ENCODE data around the gene SGTA.

SGTA gene

DNA sequence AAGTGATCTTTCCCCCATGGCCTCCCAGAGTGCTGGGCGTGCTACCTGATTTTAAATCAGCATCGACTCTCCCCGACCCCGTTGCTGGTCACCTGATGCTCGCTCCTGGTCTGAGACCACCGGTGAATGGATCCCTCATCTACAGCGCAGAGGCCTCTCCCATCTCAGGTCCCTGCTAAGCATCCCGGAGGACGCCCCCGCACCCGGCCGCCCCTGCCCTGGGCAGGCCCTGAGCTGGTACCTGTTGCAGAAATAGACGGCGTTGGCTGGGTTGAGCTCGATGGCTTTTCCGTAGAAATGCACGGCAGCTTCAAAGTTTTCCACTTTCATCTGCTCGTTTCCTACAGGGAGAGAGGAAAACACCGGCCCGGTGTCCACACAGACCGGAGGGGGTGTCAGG lies 18.1 kb downstream of the SGTA start:
- peaks cover 10% of the 10 kb centered on the region for H3K36me3 ChIP-seq (replicated peaks; ENCODE audit: insufficient read depth, low read length)
- no peaks in the 10 kb centered on the region for H3K4me1 ChIP-seq (ENCODE audit: low read length)
- no peak overlapping the region for H3K4me2 ChIP-seq (ENCODE audit: low read depth, low read length)
- no peaks in the 10 kb centered on the region for H3K9me2 ChIP-seq (replicated peaks; ENCODE audit: insufficient read depth, low read length)
- H3F3A ChIP-seq (ENCODE audit: insufficient read depth, low read length), result no peaks in the 10 kb centered on the region
- no peaks in the 10 kb centered on the region for H3K27me3 ChIP-seq (replicated peaks; ENCODE audit: insufficient read depth, low read length)
- H3K27ac ChIP-seq (ENCODE audit: low read length), result no peak overlapping the region
- DNase-seq, result no peak
- H3K9ac ChIP-seq (ENCODE audit: low read length), result no peak overlapping the region
- peaks cover 7% of the 10 kb centered on the region; the same call in 1 of the 2 replicates for H4K20me1 ChIP-seq (ENCODE audit: insufficient read depth, low read length)
- TF ChIP-seq EZH2 (optimal IDR thresholded peaks at IDR 0.05; ENCODE audit: low read depth, low read length), result no peak
- TF ChIP-seq EZH2phosphoT487 (IDR thresholded peaks at IDR 0.05; ENCODE audit: low read length), result no peak
- TF ChIP-seq, protein P1, sequence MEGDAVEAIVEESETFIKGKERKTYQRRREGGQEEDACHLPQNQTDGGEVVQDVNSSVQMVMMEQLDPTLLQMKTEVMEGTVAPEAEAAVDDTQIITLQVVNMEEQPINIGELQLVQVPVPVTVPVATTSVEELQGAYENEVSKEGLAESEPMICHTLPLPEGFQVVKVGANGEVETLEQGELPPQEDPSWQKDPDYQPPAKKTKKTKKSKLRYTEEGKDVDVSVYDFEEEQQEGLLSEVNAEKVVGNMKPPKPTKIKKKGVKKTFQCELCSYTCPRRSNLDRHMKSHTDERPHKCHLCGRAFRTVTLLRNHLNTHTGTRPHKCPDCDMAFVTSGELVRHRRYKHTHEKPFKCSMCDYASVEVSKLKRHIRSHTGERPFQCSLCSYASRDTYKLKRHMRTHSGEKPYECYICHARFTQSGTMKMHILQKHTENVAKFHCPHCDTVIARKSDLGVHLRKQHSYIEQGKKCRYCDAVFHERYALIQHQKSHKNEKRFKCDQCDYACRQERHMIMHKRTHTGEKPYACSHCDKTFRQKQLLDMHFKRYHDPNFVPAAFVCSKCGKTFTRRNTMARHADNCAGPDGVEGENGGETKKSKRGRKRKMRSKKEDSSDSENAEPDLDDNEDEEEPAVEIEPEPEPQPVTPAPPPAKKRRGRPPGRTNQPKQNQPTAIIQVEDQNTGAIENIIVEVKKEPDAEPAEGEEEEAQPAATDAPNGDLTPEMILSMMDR (IDR thresholded peaks at IDR 0.05; ENCODE audit: low read length), result no peak
- no peak overlapping the region for H3K4me3 ChIP-seq (ENCODE audit: low read length)
- no peak overlapping the region for H2AFZ ChIP-seq (ENCODE audit: low read length)
- H3K79me2 ChIP-seq (ENCODE audit: low read length), result peaks cover 26% of the 10 kb centered on the region
- H3K9me3 ChIP-seq (replicated peaks; ENCODE audit: insufficient read depth, low read length), result no peaks in the 10 kb centered on the region

DNA sequence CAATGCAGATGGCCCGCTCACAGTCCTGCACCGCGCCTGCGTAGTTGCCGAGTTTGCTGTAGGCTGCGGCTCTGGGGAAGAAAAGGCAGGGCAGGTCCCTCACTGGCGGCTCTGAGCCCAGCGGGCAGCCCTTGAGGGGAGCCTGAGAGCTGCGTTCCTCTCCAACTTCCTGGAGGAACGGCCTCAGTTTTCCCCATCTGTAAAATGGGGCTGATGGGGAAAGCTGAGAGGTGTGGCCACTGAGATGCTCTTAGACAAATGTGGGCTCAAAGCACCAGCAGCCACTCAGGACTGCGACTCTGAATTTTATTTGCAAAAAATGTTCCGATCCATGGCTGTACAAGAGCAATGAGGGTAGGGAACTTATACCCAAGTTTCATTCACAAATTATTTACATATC lies 19.4 kb downstream of the SGTA start:
- H3K9me3 ChIP-seq (replicated peaks; ENCODE audit: insufficient read depth, low read length), result no peaks in the 10 kb centered on the region
- H3K4me1 ChIP-seq (ENCODE audit: low read length), result no peaks in the 10 kb centered on the region
- H3K9me2 ChIP-seq (replicated peaks; ENCODE audit: insufficient read depth, low read length), result no peaks in the 10 kb centered on the region
- peaks cover 10% of the 10 kb centered on the region for H3K36me3 ChIP-seq (replicated peaks; ENCODE audit: insufficient read depth, low read length)
- peaks cover 14% of the 10 kb centered on the region for H3K79me2 ChIP-seq (ENCODE audit: low read length)
- no peak overlapping the region for H3K4me2 ChIP-seq (ENCODE audit: low read depth, low read length)
- no peak overlapping the region for H3K4me3 ChIP-seq (ENCODE audit: low read length)
- H4K20me1 ChIP-seq (ENCODE audit: insufficient read depth, low read length), result peaks cover 6% of the 10 kb centered on the region; the same call in 1 of the 2 replicates
- H3K9ac ChIP-seq (ENCODE audit: low read length), result no peak overlapping the region
- H3K27me3 ChIP-seq (replicated peaks; ENCODE audit: insufficient read depth, low read length), result no peaks in the 10 kb centered on the region
- TF ChIP-seq EZH2 (optimal IDR thresholded peaks at IDR 0.05; ENCODE audit: low read depth, low read length), result no peak
- no peak for TF ChIP-seq EZH2phosphoT487 (IDR thresholded peaks at IDR 0.05; ENCODE audit: low read length)
- TF ChIP-seq, protein P1 (IDR thresholded peaks at IDR 0.05; ENCODE audit: low read length), result no peak
- no peak for DNase-seq
- no peak overlapping the region for H2AFZ ChIP-seq (ENCODE audit: low read length)
- no peak overlapping the region for H3K27ac ChIP-seq (ENCODE audit: low read length)
- no peaks in the 10 kb centered on the region for H3F3A ChIP-seq (ENCODE audit: insufficient read depth, low read length)

DNA sequence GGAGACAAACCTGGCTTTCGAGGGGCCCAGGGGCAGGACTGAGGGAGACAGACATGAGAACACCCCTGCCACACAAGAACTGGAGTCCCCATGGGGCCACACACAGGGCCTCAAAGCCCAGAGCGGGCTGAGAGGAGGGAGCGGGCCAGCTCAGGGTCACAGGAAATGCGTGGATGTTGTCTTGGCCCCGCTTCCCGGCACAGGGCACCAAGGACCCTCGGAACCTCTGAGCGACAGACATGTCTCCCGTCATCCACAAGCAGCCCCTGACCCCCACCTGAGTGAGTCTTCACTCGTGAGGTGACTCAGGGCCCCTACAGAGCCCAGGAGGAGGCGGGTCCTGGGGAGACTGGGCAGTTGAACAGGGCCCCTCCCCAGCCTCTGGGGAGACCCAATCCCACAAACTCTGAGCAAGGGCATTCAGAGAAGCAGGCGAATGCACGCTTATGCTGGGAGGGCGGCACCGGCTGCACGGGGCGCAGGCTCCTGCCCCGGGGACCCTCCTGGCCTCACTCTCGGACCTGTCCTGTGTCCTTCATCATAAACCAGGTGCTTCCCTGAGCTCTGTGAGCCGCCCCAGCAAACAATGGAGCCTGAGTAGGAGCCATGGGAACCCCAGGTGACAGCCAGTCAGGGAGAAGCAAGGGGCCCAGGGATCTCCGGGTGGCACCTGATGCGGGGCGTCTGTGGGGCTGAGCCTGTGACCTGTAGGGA lies 20.1 kb downstream of the SGTA start:
- Histone ChIP-seq H4K20me1 (ENCODE audit: insufficient read depth, low read length) (no peaks in the 10 kb centered on the region), H3F3A (ENCODE audit: insufficient read depth, low read length) (no peaks in the 10 kb centered on the region), H3K9ac (ENCODE audit: low read length) (no peak overlapping the region), H3K36me3 (replicated peaks; ENCODE audit: insufficient read depth, low read length) (peaks cover 5% of the 10 kb centered on the region; the same call in 1 of the 2 replicates), H3K9me3 (replicated peaks; ENCODE audit: insufficient read depth, low read length) (no peaks in the 10 kb centered on the region), H3K79me2 (ENCODE audit: low read length) (peaks cover 6% of the 10 kb centered on the region), H3K27ac (ENCODE audit: low read length) (no peak overlapping the region), H3K4me2 (ENCODE audit: low read depth, low read length) (no peak overlapping the region), H3K4me1 (ENCODE audit: low read length) (no peaks in the 10 kb centered on the region), H3K27me3 (replicated peaks; ENCODE audit: insufficient read depth, low read length) (no peaks in the 10 kb centered on the region), H3K4me3 (ENCODE audit: low read length) (no peak overlapping the region), H3K9me2 (replicated peaks; ENCODE audit: insufficient read depth, low read length) (no peaks in the 10 kb centered on the region), H2AFZ (ENCODE audit: low read length) (no peak overlapping the region)
- DNase-seq, result no peak
- no peak for TF ChIP-seq EZH2phosphoT487 (IDR thresholded peaks at IDR 0.05; ENCODE audit: low read length)
- TF ChIP-seq EZH2 (optimal IDR thresholded peaks at IDR 0.05; ENCODE audit: low read depth, low read length), result no peak
- TF ChIP-seq, protein P1 (IDR thresholded peaks at IDR 0.05; ENCODE audit: low read length), result no peak
